Measurements from ENCODE around the gene MMP27. TPM values are rescaled to one million over a fixed set of nuclear protein-coding genes. Genes with fewer than 3 reads are reported as not detected.
A peak's percentile ranks its signal among the peaks of the same experiment; 100 is the strongest.

MMP27 gene
- total and polyA plus RNA-seq, 3 experiments from 2014 or later, result not detected

GRCh38 chr11:102729849-102730815 lies 24.6 kb upstream of the MMP27 start:
- no peak for DNase-seq
- H3K4me3 ChIP-seq (ENCODE audit: low read length), result no peak overlapping the region
- no peaks in the 10 kb centered on the region for H3K36me3 ChIP-seq (ENCODE audit: insufficient read depth, low read length)
- no peaks in the 10 kb centered on the region for H3K4me1 Mint-ChIP-seq
- no peaks in the 10 kb centered on the region for H3K36me3 Mint-ChIP-seq
- H3K4me1 ChIP-seq (ENCODE audit: insufficient read depth, low read length), result no peaks in the 10 kb centered on the region
- POLR2A ChIA-PET, result no interaction called here
- CTCF ChIA-PET, result no interaction called here
- no peak overlapping the region for H3K27ac ChIP-seq (ENCODE audit: low read depth, low read length)
- no peaks in the 10 kb centered on the region for H3K27me3 ChIP-seq (ENCODE audit: insufficient read depth, low read length, poor library complexity, severe bottlenecking)
- peaks cover 1 to 25% of the 10 kb centered on the region in 2 donors for H3K27me3 Mint-ChIP-seq
- peak overlapping the region in 1 of 8 donors; percentile 11 for H3K27ac Mint-ChIP-seq
- H3K9me3 Mint-ChIP-seq, result peaks cover 0 to 3% (median 0%) of the 10 kb centered on the region in 5 donors
- H3K4me3 Mint-ChIP-seq, result no peak overlapping the region
- H3K9me3 ChIP-seq (ENCODE audit: low read length), result no peaks in the 10 kb centered on the region

- H3K27ac ChIP-seq (ENCODE audit: low read depth, low read length), result no peak overlapping the region
- peaks cover 1 to 11% of the 10 kb centered on the region in 2 donors for H3K27me3 Mint-ChIP-seq
- no peaks in the 10 kb centered on the region for H3K36me3 ChIP-seq (ENCODE audit: insufficient read depth, low read length)
- no peak overlapping the region for H3K4me3 Mint-ChIP-seq
- peak overlapping the region in 1 of 8 donors; percentile 7 for H3K27ac Mint-ChIP-seq
- ChIA-PET POLR2A (no interaction called here), CTCF (no interaction called here)
- H3K9me3 ChIP-seq (ENCODE audit: low read length), result no peaks in the 10 kb centered on the region
- no peaks in the 10 kb centered on the region for H3K4me1 ChIP-seq (ENCODE audit: insufficient read depth, low read length)
- H3K4me1 Mint-ChIP-seq, result no peaks in the 10 kb centered on the region
- no peaks in the 10 kb centered on the region for H3K27me3 ChIP-seq (ENCODE audit: insufficient read depth, low read length, poor library complexity, severe bottlenecking)
- no peak overlapping the region for H3K4me3 ChIP-seq (ENCODE audit: low read length)
- no peak for DNase-seq
- no peaks in the 10 kb centered on the region for H3K36me3 Mint-ChIP-seq
- H3K9me3 Mint-ChIP-seq, result peaks cover 0 to 4% (median 3%) of the 10 kb centered on the region in 5 donors
These were observed 22.3 kb upstream of the MMP27 start for GRCh38 chr11:102727890-102728289.

- H3K36me3 ChIP-seq (ENCODE audit: insufficient read depth, low read length), result no peaks in the 10 kb centered on the region
- H3K4me1 ChIP-seq (ENCODE audit: insufficient read depth, low read length), result no peaks in the 10 kb centered on the region
- no peaks in the 10 kb centered on the region for H3K4me1 Mint-ChIP-seq
- H3K36me3 Mint-ChIP-seq, result no peaks in the 10 kb centered on the region
- no peak within 1 kb of the TSS for H3K4me3 Mint-ChIP-seq
- H3K9me3 Mint-ChIP-seq, result peaks cover 0 to 4% (median 0%) of the 10 kb centered on the region in 5 donors
- H3K27me3 Mint-ChIP-seq, result peaks cover 1 to 8% of the 10 kb centered on the region in 2 donors
- H3K9me3 ChIP-seq (ENCODE audit: low read length), result no peaks in the 10 kb centered on the region
- no peak within 1 kb of the TSS for H3K27ac ChIP-seq (ENCODE audit: low read depth, low read length)
- POLR2A ChIA-PET, result no interaction called here
- CTCF ChIA-PET, result no interaction called here
- DNase-seq, result no peak
- H3K27me3 ChIP-seq (ENCODE audit: insufficient read depth, low read length, poor library complexity, severe bottlenecking), result no peaks in the 10 kb centered on the region
- H3K27ac Mint-ChIP-seq, result no peak within 1 kb of the TSS
- H3K4me3 ChIP-seq (ENCODE audit: low read length), result no peak within 1 kb of the TSS
These were observed 19.4 kb upstream of the MMP27 start, which contains the start of gene MMP8 for GRCh38 chr11:102724904-102725500. Gene MMP8, minus strand, starts transcription at chr11:102724954. Its CDS starts 99 bp downstream, at chr11:102724855.

GRCh38 chr11:102722821-102723220 lies 17.3 kb upstream of the MMP27 start:
- peaks cover 0 to 4% (median 0%) of the 10 kb centered on the region in 5 donors for H3K9me3 Mint-ChIP-seq
- H3K4me3 Mint-ChIP-seq, result no peak overlapping the region
- no peak for DNase-seq
- no peak overlapping the region for H3K27ac Mint-ChIP-seq
- Histone ChIP-seq H3K27ac (ENCODE audit: low read depth, low read length) (no peak overlapping the region), H3K27me3 (ENCODE audit: insufficient read depth, low read length, poor library complexity, severe bottlenecking) (no peaks in the 10 kb centered on the region), H3K9me3 (ENCODE audit: low read length) (no peaks in the 10 kb centered on the region), H3K4me3 (ENCODE audit: low read length) (no peak overlapping the region), H3K4me1 (ENCODE audit: insufficient read depth, low read length) (no peaks in the 10 kb centered on the region), H3K36me3 (ENCODE audit: insufficient read depth, low read length) (no peaks in the 10 kb centered on the region)
- CTCF ChIA-PET, result no interaction called here
- H3K4me1 Mint-ChIP-seq, result no peaks in the 10 kb centered on the region
- no peaks in the 10 kb centered on the region for H3K36me3 Mint-ChIP-seq
- POLR2A ChIA-PET, result no interaction called here
- H3K27me3 Mint-ChIP-seq, result peaks cover 4 to 6% of the 10 kb centered on the region in 2 donors

GRCh38 chr11:102719620-102720277 lies 14.2 kb upstream of the MMP27 start:
- no peaks in the 10 kb centered on the region for H3K4me1 ChIP-seq (ENCODE audit: insufficient read depth, low read length)
- ChIA-PET CTCF (no interaction called here), POLR2A (no interaction called here)
- H3K36me3 ChIP-seq (ENCODE audit: insufficient read depth, low read length), result no peaks in the 10 kb centered on the region
- peaks cover 0 to 4% (median 0%) of the 10 kb centered on the region in 5 donors for H3K9me3 Mint-ChIP-seq
- H3K27me3 ChIP-seq (ENCODE audit: insufficient read depth, low read length, poor library complexity, severe bottlenecking), result no peaks in the 10 kb centered on the region
- no peak overlapping the region for H3K4me3 ChIP-seq (ENCODE audit: low read length)
- no peak for DNase-seq
- no peak overlapping the region for H3K27ac Mint-ChIP-seq
- no peak overlapping the region for H3K4me3 Mint-ChIP-seq
- H3K4me1 Mint-ChIP-seq, result no peaks in the 10 kb centered on the region
- peaks cover 4 to 6% of the 10 kb centered on the region in 2 donors for H3K27me3 Mint-ChIP-seq
- no peaks in the 10 kb centered on the region for H3K36me3 Mint-ChIP-seq
- no peaks in the 10 kb centered on the region for H3K9me3 ChIP-seq (ENCODE audit: low read length)
- H3K27ac ChIP-seq (ENCODE audit: low read depth, low read length), result no peak overlapping the region

GRCh38 chr11:102717280-102717679 lies 11.7 kb upstream of the MMP27 start:
- Histone ChIP-seq H3K4me3 (ENCODE audit: low read length) (no peak overlapping the region), H3K36me3 (ENCODE audit: insufficient read depth, low read length) (no peaks in the 10 kb centered on the region), H3K27ac (ENCODE audit: low read depth, low read length) (no peak overlapping the region), H3K4me1 (ENCODE audit: insufficient read depth, low read length) (no peaks in the 10 kb centered on the region), H3K27me3 (ENCODE audit: insufficient read depth, low read length, poor library complexity, severe bottlenecking) (no peaks in the 10 kb centered on the region), H3K9me3 (ENCODE audit: low read length) (no peaks in the 10 kb centered on the region)
- no peaks in the 10 kb centered on the region for H3K4me1 Mint-ChIP-seq
- H3K36me3 Mint-ChIP-seq, result no peaks in the 10 kb centered on the region
- H3K27ac Mint-ChIP-seq, result no peak overlapping the region
- DNase-seq, result no peak
- H3K4me3 Mint-ChIP-seq, result no peak overlapping the region
- ChIA-PET CTCF (no interaction called here), POLR2A (no interaction called here)
- H3K27me3 Mint-ChIP-seq, result peaks cover 8 to 20% of the 10 kb centered on the region in 2 donors
- H3K9me3 Mint-ChIP-seq, result no peaks in the 10 kb centered on the region

- Histone ChIP-seq H3K27ac (ENCODE audit: low read depth, low read length) (no peak overlapping the region), H3K4me1 (ENCODE audit: insufficient read depth, low read length) (no peaks in the 10 kb centered on the region), H3K36me3 (ENCODE audit: insufficient read depth, low read length) (no peaks in the 10 kb centered on the region), H3K4me3 (ENCODE audit: low read length) (no peak overlapping the region), H3K27me3 (ENCODE audit: insufficient read depth, low read length, poor library complexity, severe bottlenecking) (no peaks in the 10 kb centered on the region), H3K9me3 (ENCODE audit: low read length) (no peaks in the 10 kb centered on the region)
- H3K27ac Mint-ChIP-seq, result no peak overlapping the region
- no peaks in the 10 kb centered on the region for H3K9me3 Mint-ChIP-seq
- no peak for DNase-seq
- H3K36me3 Mint-ChIP-seq, result no peaks in the 10 kb centered on the region
- no peaks in the 10 kb centered on the region for H3K4me1 Mint-ChIP-seq
- ChIA-PET POLR2A (no interaction called here), CTCF (no interaction called here)
- H3K4me3 Mint-ChIP-seq, result no peak overlapping the region
- H3K27me3 Mint-ChIP-seq, result peaks cover 12 to 21% of the 10 kb centered on the region in 2 donors
These were observed 11.0 kb upstream of the MMP27 start for GRCh38 chr11:102716527-102716926.

- Mint-ChIP-seq H3K4me1 (no peaks in the 10 kb centered on the region), H3K27ac (no peak overlapping the region), H3K4me3 (no peak overlapping the region), H3K27me3 (peaks cover 6 to 30% of the 10 kb centered on the region in 2 donors), H3K36me3 (no peaks in the 10 kb centered on the region), H3K9me3 (no peaks in the 10 kb centered on the region)
- no peaks in the 10 kb centered on the region for H3K36me3 ChIP-seq (ENCODE audit: insufficient read depth, low read length)
- H3K9me3 ChIP-seq (ENCODE audit: low read length), result no peaks in the 10 kb centered on the region
- ChIA-PET CTCF (no interaction called here), POLR2A (no interaction called here)
- DNase-seq, result no peak
- no peak overlapping the region for H3K4me3 ChIP-seq (ENCODE audit: low read length)
- H3K4me1 ChIP-seq (ENCODE audit: insufficient read depth, low read length), result no peaks in the 10 kb centered on the region
- no peaks in the 10 kb centered on the region for H3K27me3 ChIP-seq (ENCODE audit: insufficient read depth, low read length, poor library complexity, severe bottlenecking)
- H3K27ac ChIP-seq (ENCODE audit: low read depth, low read length), result no peak overlapping the region
These were observed 6.6 kb upstream of the MMP27 start for GRCh38 chr11:102712137-102712536.

Measured in CD8-positive, alpha-beta memory T cell (primary cell).